Measurements from ENCODE around the gene CALCOCO1.

CALCOCO1 gene

DNA sequence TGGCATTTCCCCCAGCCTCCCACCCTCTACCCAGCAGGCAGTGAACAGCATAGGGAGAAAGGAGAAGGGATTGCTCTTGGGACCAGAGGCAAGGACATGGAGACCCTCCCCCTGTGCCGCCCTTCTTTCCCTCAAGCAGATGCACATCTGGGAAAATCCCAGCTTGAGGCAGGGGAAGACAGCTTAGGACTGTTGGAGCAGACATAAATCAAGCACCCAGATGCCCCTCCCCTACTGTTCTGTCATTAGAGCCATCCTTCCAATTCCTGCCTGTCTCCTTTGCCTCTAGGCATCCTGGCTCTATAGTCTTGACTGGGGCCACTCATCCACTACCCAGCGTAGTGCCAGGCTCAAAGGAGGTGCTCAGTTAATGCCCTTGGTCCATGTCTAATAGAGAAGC, 32.0 kb upstream of the CALCOCO1 start:
- Histone ChIP-seq H3K27me3 (ENCODE audit: control insufficient read depth in 5 of 5, insufficient read depth in 4 of 5, low read length in 5 of 5) (peaks cover 18 to 38% (median 27%) of the 10 kb centered on the region in 5 donors), H3K4me3 (ENCODE audit: low read depth in 1 of 5, low read length in 5 of 5) (no peak overlapping the region), H3K4me1 (ENCODE audit: control insufficient read depth in 5 of 5, insufficient read depth in 5 of 5, low read length in 5 of 5) (peaks cover 0 to 11% (median 7%) of the 10 kb centered on the region in 5 donors), H3K9me3 (ENCODE audit: control insufficient read depth in 5 of 5, low read length in 5 of 5) (no peaks in the 10 kb centered on the region), H3K27ac (ENCODE audit: low read depth, low read length) (no peak overlapping the region), H3K36me3 (ENCODE audit: control insufficient read depth in 5 of 5, insufficient read depth in 5 of 5, low read length in 5 of 5) (no peaks in the 10 kb centered on the region), H3K9ac (ENCODE audit: low read length in 5 of 5) (no peak overlapping the region)

DNA sequence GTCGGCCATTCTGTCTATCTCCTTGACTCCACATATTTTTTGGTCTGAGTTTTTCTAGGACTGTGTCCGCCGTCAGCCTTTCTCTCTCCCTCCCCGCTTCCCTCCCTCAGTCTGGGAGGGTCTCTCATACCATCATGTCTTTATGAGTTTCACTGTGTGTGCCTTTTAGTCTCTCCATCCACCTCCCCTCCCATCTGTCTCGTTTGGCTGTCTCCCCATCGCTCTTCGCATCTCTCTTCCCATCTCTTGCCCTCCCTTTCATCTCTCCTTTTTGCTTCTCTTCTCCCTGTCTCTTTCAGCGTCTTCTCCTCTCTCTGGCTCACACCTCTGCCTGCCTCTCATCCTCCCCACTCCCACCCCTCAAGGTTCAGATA, 31.5 kb upstream of the CALCOCO1 start:
- Histone ChIP-seq H3K27me3 (ENCODE audit: control insufficient read depth in 5 of 5, insufficient read depth in 4 of 5, low read length in 5 of 5) (peaks cover 18 to 39% (median 30%) of the 10 kb centered on the region in 5 donors), H3K4me1 (ENCODE audit: control insufficient read depth in 5 of 5, insufficient read depth in 5 of 5, low read length in 5 of 5) (peaks cover 0 to 11% (median 7%) of the 10 kb centered on the region in 5 donors), H3K9ac (ENCODE audit: low read length in 5 of 5) (no peak overlapping the region), H3K27ac (ENCODE audit: low read depth, low read length) (no peak overlapping the region), H3K4me3 (ENCODE audit: low read depth in 1 of 5, low read length in 5 of 5) (no peak overlapping the region), H3K36me3 (ENCODE audit: control insufficient read depth in 5 of 5, insufficient read depth in 5 of 5, low read length in 5 of 5) (no peaks in the 10 kb centered on the region), H3K9me3 (ENCODE audit: control insufficient read depth in 5 of 5, low read length in 5 of 5) (no peaks in the 10 kb centered on the region)

DNA sequence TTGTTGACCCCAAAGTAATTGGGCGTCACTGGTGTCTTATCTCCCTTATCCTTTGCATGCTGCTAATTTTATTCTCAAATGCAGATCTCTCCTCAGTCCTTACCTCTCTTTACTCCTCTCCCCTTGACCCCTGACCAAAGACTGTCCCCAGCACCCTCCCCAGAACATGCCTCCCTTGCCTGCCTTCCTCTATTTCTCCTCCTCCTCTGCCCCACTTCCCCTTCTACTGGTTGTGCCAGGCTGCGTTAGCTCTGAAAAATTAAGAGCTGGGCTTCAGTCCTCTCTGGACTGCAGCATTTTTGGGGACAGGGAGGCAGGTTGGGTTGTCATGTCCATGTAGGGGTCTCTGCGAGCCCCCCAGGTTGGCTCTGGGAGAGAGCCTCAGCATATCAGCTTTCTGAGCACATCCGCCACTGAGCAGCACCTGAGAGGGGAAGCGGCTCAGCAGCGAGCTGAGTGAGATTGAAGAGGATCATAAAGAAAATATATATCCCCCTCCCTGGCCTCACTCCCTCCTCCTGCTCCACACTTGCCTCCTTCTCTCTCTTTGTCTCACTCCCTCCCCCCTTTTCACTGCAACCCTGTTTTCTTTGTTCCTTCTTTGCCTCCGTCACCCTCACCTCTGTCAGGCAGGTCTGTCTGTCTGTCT, 31.0 kb upstream of the CALCOCO1 start:
- Histone ChIP-seq H3K27ac (ENCODE audit: low read depth, low read length) (no peak overlapping the region), H3K9me3 (ENCODE audit: control insufficient read depth in 5 of 5, low read length in 5 of 5) (no peaks in the 10 kb centered on the region), H3K36me3 (ENCODE audit: control insufficient read depth in 5 of 5, insufficient read depth in 5 of 5, low read length in 5 of 5) (no peaks in the 10 kb centered on the region), H3K4me3 (ENCODE audit: low read depth in 1 of 5, low read length in 5 of 5) (no peak overlapping the region), H3K9ac (ENCODE audit: low read length in 5 of 5) (no peak overlapping the region), H3K4me1 (ENCODE audit: control insufficient read depth in 5 of 5, insufficient read depth in 5 of 5, low read length in 5 of 5) (peaks cover 0 to 11% (median 7%) of the 10 kb centered on the region in 5 donors), H3K27me3 (ENCODE audit: control insufficient read depth in 5 of 5, insufficient read depth in 4 of 5, low read length in 5 of 5) (peaks cover 18 to 41% (median 31%) of the 10 kb centered on the region in 5 donors)

GRCh38 chr12:53757101-53757770, 30.0 kb upstream of the CALCOCO1 start:
- Histone ChIP-seq H3K9me3 (ENCODE audit: control insufficient read depth in 5 of 5, low read length in 5 of 5) (no peaks in the 10 kb centered on the region), H3K27me3 (ENCODE audit: control insufficient read depth in 5 of 5, insufficient read depth in 4 of 5, low read length in 5 of 5) (peaks cover 18 to 47% (median 36%) of the 10 kb centered on the region in 5 donors), H3K4me1 (ENCODE audit: control insufficient read depth in 5 of 5, insufficient read depth in 5 of 5, low read length in 5 of 5) (peaks cover 0 to 11% (median 7%) of the 10 kb centered on the region in 5 donors), H3K27ac (ENCODE audit: low read depth, low read length) (no peak overlapping the region), H3K9ac (ENCODE audit: low read length in 5 of 5) (peak overlapping the region in 1 of 5 donors; percentile 4), H3K4me3 (ENCODE audit: low read depth in 1 of 5, low read length in 5 of 5) (peak overlapping the region in 4 of 5 donors; percentile 11 to 36 (median 32)), H3K36me3 (ENCODE audit: control insufficient read depth in 5 of 5, insufficient read depth in 5 of 5, low read length in 5 of 5) (no peaks in the 10 kb centered on the region)

DNA sequence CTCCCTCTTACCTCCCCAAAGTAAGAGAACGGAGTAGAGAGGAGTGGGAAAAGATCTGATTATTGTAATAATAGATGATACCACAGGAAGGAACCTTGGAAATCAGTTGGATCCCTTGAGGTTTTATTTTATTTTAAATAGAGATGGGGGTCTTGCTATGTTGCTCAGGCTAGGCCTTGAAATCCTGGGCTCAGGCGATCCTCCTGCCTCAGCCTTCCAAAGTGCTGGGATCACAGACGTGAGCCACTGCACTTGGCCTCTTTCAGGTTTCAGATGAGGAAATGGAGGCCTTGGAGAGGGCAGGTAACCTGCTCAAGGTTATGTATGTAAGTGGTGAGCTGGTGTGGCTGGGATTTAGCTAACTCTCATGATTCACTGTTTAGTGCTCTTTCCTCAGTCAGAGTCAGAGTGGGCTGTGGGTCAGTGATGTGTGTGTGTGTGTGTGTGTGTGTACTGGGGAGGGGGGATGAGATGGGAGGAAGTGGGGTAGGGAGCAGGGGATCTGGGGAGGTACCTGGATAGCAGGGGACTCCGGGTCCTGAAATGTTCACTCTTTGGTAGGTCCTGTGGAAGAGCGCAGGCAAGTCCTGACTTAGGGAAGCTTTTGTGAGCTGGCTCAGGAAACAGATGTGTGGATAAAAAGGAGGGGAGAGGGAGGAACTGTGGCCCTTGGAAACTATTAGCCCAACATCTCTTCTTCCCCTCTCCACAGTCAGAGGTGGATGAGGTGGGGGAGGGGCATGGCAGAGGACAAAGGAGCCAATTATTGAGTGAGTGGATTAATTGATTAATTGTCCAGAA, 29.2 kb upstream of the CALCOCO1 start:
- Histone ChIP-seq H3K36me3 (ENCODE audit: control insufficient read depth in 5 of 5, insufficient read depth in 5 of 5, low read length in 5 of 5) (no peaks in the 10 kb centered on the region), H3K27ac (ENCODE audit: low read depth, low read length) (no peak overlapping the region), H3K4me3 (ENCODE audit: low read depth in 1 of 5, low read length in 5 of 5) (peak overlapping the region in 4 of 5 donors; percentile 11 to 36 (median 32)), H3K4me1 (ENCODE audit: control insufficient read depth in 5 of 5, insufficient read depth in 5 of 5, low read length in 5 of 5) (peaks cover 0 to 18% (median 12%) of the 10 kb centered on the region in 5 donors), H3K27me3 (ENCODE audit: control insufficient read depth in 5 of 5, insufficient read depth in 4 of 5, low read length in 5 of 5) (peaks cover 19 to 55% (median 38%) of the 10 kb centered on the region in 5 donors), H3K9me3 (ENCODE audit: control insufficient read depth in 5 of 5, low read length in 5 of 5) (no peaks in the 10 kb centered on the region), H3K9ac (ENCODE audit: low read length in 5 of 5) (peak overlapping the region in 1 of 5 donors; percentile 4)

- Histone ChIP-seq H3K9ac (ENCODE audit: low read length in 5 of 5) (no peak overlapping the region), H3K9me3 (ENCODE audit: control insufficient read depth in 5 of 5, low read length in 5 of 5) (no peaks in the 10 kb centered on the region), H3K27me3 (ENCODE audit: control insufficient read depth in 5 of 5, insufficient read depth in 4 of 5, low read length in 5 of 5) (peaks cover 20 to 59% (median 39%) of the 10 kb centered on the region in 5 donors), H3K36me3 (ENCODE audit: control insufficient read depth in 5 of 5, insufficient read depth in 5 of 5, low read length in 5 of 5) (no peaks in the 10 kb centered on the region), H3K4me1 (ENCODE audit: control insufficient read depth in 5 of 5, insufficient read depth in 5 of 5, low read length in 5 of 5) (peaks cover 0 to 24% (median 18%) of the 10 kb centered on the region in 5 donors), H3K27ac (ENCODE audit: low read depth, low read length) (no peak overlapping the region), H3K4me3 (ENCODE audit: low read depth in 1 of 5, low read length in 5 of 5) (no peak overlapping the region)
These were observed 28.6 kb upstream of the CALCOCO1 start for GRCh38 chr12:53755893-53756292.

- Histone ChIP-seq H3K4me3 (ENCODE audit: low read depth in 1 of 5, low read length in 5 of 5) (no peak overlapping the region), H3K36me3 (ENCODE audit: control insufficient read depth in 5 of 5, insufficient read depth in 5 of 5, low read length in 5 of 5) (no peaks in the 10 kb centered on the region), H3K9ac (ENCODE audit: low read length in 5 of 5) (no peak overlapping the region), H3K4me1 (ENCODE audit: control insufficient read depth in 5 of 5, insufficient read depth in 5 of 5, low read length in 5 of 5) (peaks cover 0 to 28% (median 22%) of the 10 kb centered on the region in 5 donors), H3K27ac (ENCODE audit: low read depth, low read length) (no peak overlapping the region), H3K27me3 (ENCODE audit: control insufficient read depth in 5 of 5, insufficient read depth in 4 of 5, low read length in 5 of 5) (peaks cover 24 to 64% (median 43%) of the 10 kb centered on the region in 5 donors), H3K9me3 (ENCODE audit: control insufficient read depth in 5 of 5, low read length in 5 of 5) (no peaks in the 10 kb centered on the region)
These were observed 28.2 kb upstream of the CALCOCO1 start for GRCh38 chr12:53755451-53755891.

GRCh38 chr12:53754633-53755264, 27.5 kb upstream of the CALCOCO1 start:
- no peak overlapping the region for H3K4me3 ChIP-seq (ENCODE audit: low read depth in 1 of 5, low read length in 5 of 5)
- peaks cover 0 to 29% (median 23%) of the 10 kb centered on the region in 5 donors for H3K4me1 ChIP-seq (ENCODE audit: control insufficient read depth in 5 of 5, insufficient read depth in 5 of 5, low read length in 5 of 5)
- no peak overlapping the region for H3K27ac ChIP-seq (ENCODE audit: low read depth, low read length)
- H3K27me3 ChIP-seq (ENCODE audit: control insufficient read depth in 5 of 5, insufficient read depth in 4 of 5, low read length in 5 of 5) = peaks cover 25 to 71% (median 49%) of the 10 kb centered on the region in 5 donors
- no peak overlapping the region for H3K9ac ChIP-seq (ENCODE audit: low read length in 5 of 5)
- H3K9me3 ChIP-seq (ENCODE audit: control insufficient read depth in 5 of 5, low read length in 5 of 5) = no peaks in the 10 kb centered on the region
- no peaks in the 10 kb centered on the region for H3K36me3 ChIP-seq (ENCODE audit: control insufficient read depth in 5 of 5, insufficient read depth in 5 of 5, low read length in 5 of 5)

- Histone ChIP-seq H3K36me3 (ENCODE audit: control insufficient read depth in 5 of 5, insufficient read depth in 5 of 5, low read length in 5 of 5) (no peaks in the 10 kb centered on the region), H3K27ac (ENCODE audit: low read depth, low read length) (no peak overlapping the region), H3K9me3 (ENCODE audit: control insufficient read depth in 5 of 5, low read length in 5 of 5) (no peaks in the 10 kb centered on the region), H3K9ac (ENCODE audit: low read length in 5 of 5) (no peak overlapping the region), H3K4me1 (ENCODE audit: control insufficient read depth in 5 of 5, insufficient read depth in 5 of 5, low read length in 5 of 5) (peaks cover 0 to 29% (median 23%) of the 10 kb centered on the region in 5 donors), H3K4me3 (ENCODE audit: low read depth in 1 of 5, low read length in 5 of 5) (no peak overlapping the region), H3K27me3 (ENCODE audit: control insufficient read depth in 5 of 5, insufficient read depth in 4 of 5, low read length in 5 of 5) (peaks cover 23 to 72% (median 47%) of the 10 kb centered on the region in 5 donors)
These were observed 26.9 kb upstream of the CALCOCO1 start for GRCh38 chr12:53754188-53754585.
